GM12873 (cell line): ENCODE results near the gene PIP5K1A.

ENCODE experiments used
- CTCF ChIP-seq: IDR thresholded peaks from 2 replicates; pipeline ENCODE4 v1.5.1; 2012; ENCODE audit warnings: low read depth, mild to moderate bottlenecking, moderate library complexity, low read length, control low read depth; ENCODE audit not compliant: insufficient read depth; ENCODE audit errors: missing control alignments

PIP5K1A gene

GRCh38 chr1:151176514-151177045 is 21.8 kb upstream of the PIP5K1A start:
- no peak for TF ChIP-seq CTCF

- no peak for TF ChIP-seq CTCF
Observed at GRCh38 chr1:151184211-151184610, 14.1 kb upstream of the PIP5K1A start.

- TF ChIP-seq CTCF = no peak
Observed at GRCh38 chr1:151187205-151187604, 11.1 kb upstream of the PIP5K1A start.

- no peak for TF ChIP-seq CTCF
Observed at GRCh38 chr1:151189637-151190445, 8.5 kb upstream of the PIP5K1A start, which contains the start of gene VPS72. Gene VPS72, minus strand, starts transcription at chr1:151190197. Its CDS starts 76 bp downstream, at chr1:151190121.

- no peak for TF ChIP-seq CTCF
Observed at GRCh38 chr1:151192047-151192446, 6.3 kb upstream of the PIP5K1A start.

GRCh38 chr1:151193304-151193703 is 5.0 kb upstream of the PIP5K1A start:
- TF ChIP-seq CTCF = no peak

- TF ChIP-seq CTCF = no peak
Observed at GRCh38 chr1:151193856-151194255, 4.5 kb upstream of the PIP5K1A start.
